SU-DHL-6 (cell line): ENCODE data around the gene UQCRC2.
A peak's percentile ranks its signal among the peaks of the same experiment; 100 is the strongest.

Experiments
- H2AFZ ChIP-seq: fragments of 200-600 bp; sonication (generic); 2 replicates; pipeline ENCODE4 v1.6.1; 2014; ENCODE audit warnings: low read depth, mild to moderate bottlenecking, moderate library complexity, mixed read lengths, antibody characterized with exemption, low read length; ENCODE audit not compliant: severe bottlenecking
- H3F3A ChIP-seq: fragments of 200-600 bp; shearing (Covaris generic); 2 replicates; pipeline ENCODE4 v1.6.0; 2016; ENCODE audit warnings: antibody characterized with exemption, mild to moderate bottlenecking; ENCODE audit not compliant: insufficient read depth
- H3K27ac ChIP-seq: fragments of 200-600 bp; sonication (generic); 2 replicates; pipeline ENCODE4 v1.5.1; 2016; ENCODE audit warnings: low read depth, mild to moderate bottlenecking, low read length, moderate library complexity, mixed read lengths
- H3K27me3 ChIP-seq: fragments of 200-600 bp; sonication (generic), shearing (Covaris generic); 2 replicates; pipeline ENCODE4 v1.6.0; 2014; ENCODE audit warnings: mild to moderate bottlenecking, low read length
- H3K36me3 ChIP-seq: fragments of 200-600 bp; sonication (generic); 2 replicates; pipeline ENCODE4 v1.6.1; 2014; ENCODE audit warnings: mild to moderate bottlenecking, low read length, mixed read lengths
- H3K4me2 ChIP-seq: fragments of 300-600, 200-600 bp; shearing (Covaris generic), sonication (generic); 2 replicates; pipeline ENCODE4 v1.6.0; 2014; ENCODE audit warnings: low read length, low read depth, mild to moderate bottlenecking; ENCODE audit not compliant: poor library complexity, severe bottlenecking
- H3K4me3 ChIP-seq: fragments of 200-600 bp; sonication (generic); 2 replicates; pipeline ENCODE4 v1.5.1; 2014; ENCODE audit warnings: antibody characterized with exemption, low read length, mild to moderate bottlenecking, mixed read lengths; ENCODE audit not compliant: insufficient read depth, poor library complexity, severe bottlenecking
- H3K79me2 ChIP-seq: fragments of 200-600 bp; sonication (generic); 2 replicates; pipeline ENCODE4 v1.6.1; 2014; ENCODE audit warnings: mild to moderate bottlenecking, low read length, moderate library complexity; ENCODE audit not compliant: insufficient read depth
- H3K9ac ChIP-seq: fragments of 200-600 bp; sonication (generic); 2 replicates; pipeline ENCODE4 v1.7.0; 2014; ENCODE audit warnings: mild to moderate bottlenecking, low read length
- H3K9me2 ChIP-seq: fragments of 200-600 bp; sonication (generic); replicated peaks from 2 replicates; pipeline ENCODE4 v1.6.1; 2014; ENCODE audit warnings: low read length; ENCODE audit not compliant: insufficient read depth
- H3K9me3 ChIP-seq: fragments of 200-600 bp; sonication (generic); 2 replicates; pipeline ENCODE4 v1.6.1; 2014; ENCODE audit warnings: low read length, mixed read lengths; ENCODE audit not compliant: insufficient read depth
- H4K20me1 ChIP-seq: fragments of 200-600 bp; sonication (generic); 2 replicates; pipeline ENCODE4 v1.6.1; 2014; ENCODE audit warnings: low read depth, mild to moderate bottlenecking, antibody characterized with exemption, low read length, moderate library complexity, mixed read lengths
- CTCF ChIP-seq: fragments of 200-600 bp; sonication (generic); IDR thresholded peaks from one replicate; pipeline ENCODE4 v1.5.1; 2017; ENCODE audit warnings: antibody characterized with exemption, mild to moderate bottlenecking, low read length, moderate library complexity; ENCODE audit not compliant: insufficient read depth, poor library complexity, severe bottlenecking
- EZH2phosphoT487 ChIP-seq: fragments of 200-600 bp; sonication (generic), shearing (Covaris generic); conservative IDR thresholded peaks from 2 replicates; pipeline ENCODE4 v1.6.1; 2018; ENCODE audit warnings: mild to moderate bottlenecking, antibody characterized with exemption, low read length, moderate library complexity, mixed read lengths

Gene UQCRC2

GRCh38 chr16:21952040-21952792 is 945 bp upstream of the UQCRC2 start:
- no peaks in the 10 kb centered on the region for H4K20me1 ChIP-seq
- no peak for TF ChIP-seq CTCF
- TF ChIP-seq EZH2phosphoT487 = no peak
- no peaks in the 10 kb centered on the region for H3K27me3 ChIP-seq
- peak overlapping the region; percentile 94 for H3K9ac ChIP-seq
- H3K79me2 ChIP-seq = peaks cover 52% of the 10 kb centered on the region
- H3K27ac ChIP-seq = peak overlapping the region; percentile 76
- no peaks in the 10 kb centered on the region for H3F3A ChIP-seq
- H3K4me3 ChIP-seq = peak overlapping the region; percentile 95
- H2AFZ ChIP-seq = peak overlapping the region; percentile 92
- H3K4me2 ChIP-seq = peak overlapping the region; percentile 97
- no peaks in the 10 kb centered on the region for H3K36me3 ChIP-seq
- no peaks in the 10 kb centered on the region for H3K9me3 ChIP-seq
- H3K9me2 ChIP-seq = no peaks in the 10 kb centered on the region

GRCh38 chr16:21953541-21953902 is 361 bp downstream of the UQCRC2 start:
- H3K27ac ChIP-seq = peak overlapping the region; percentile 76
- peak overlapping the region; percentile 92 for H2AFZ ChIP-seq
- no peaks in the 10 kb centered on the region for H3K9me3 ChIP-seq
- peak overlapping the region; percentile 97 for H3K4me2 ChIP-seq
- H3F3A ChIP-seq = no peaks in the 10 kb centered on the region
- H3K9ac ChIP-seq = peak overlapping the region; percentile 94
- TF ChIP-seq EZH2phosphoT487 = no peak
- TF ChIP-seq CTCF = no peak
- no peaks in the 10 kb centered on the region for H3K9me2 ChIP-seq
- H3K79me2 ChIP-seq = peaks cover 54% of the 10 kb centered on the region
- H3K4me3 ChIP-seq = peak overlapping the region; percentile 95
- no peaks in the 10 kb centered on the region for H3K27me3 ChIP-seq
- H3K36me3 ChIP-seq = peaks cover 6% of the 10 kb centered on the region; the same call in 1 of the 2 replicates
- no peaks in the 10 kb centered on the region for H4K20me1 ChIP-seq

- TF ChIP-seq EZH2phosphoT487 = no peak
- no peak for TF ChIP-seq CTCF
- Histone ChIP-seq H3K9me3 (no peaks in the 10 kb centered on the region), H3K9ac (no peak overlapping the region), H3K9me2 (no peaks in the 10 kb centered on the region), H3K36me3 (peaks cover 10% of the 10 kb centered on the region; the same call in 1 of the 2 replicates), H3K27me3 (no peaks in the 10 kb centered on the region), H3K79me2 (peaks cover 37% of the 10 kb centered on the region), H3K27ac (no peak overlapping the region), H4K20me1 (no peaks in the 10 kb centered on the region), H3F3A (no peaks in the 10 kb centered on the region), H2AFZ (no peak overlapping the region), H3K4me2 (no peak overlapping the region), H3K4me3 (no peak overlapping the region)
Measured at GRCh38 chr16:21957714-21958346, 4.7 kb downstream of the UQCRC2 start.
